HG03439 (cell line): ENCODE results near the gene DENND5B.
"Not testable (repeated sequence)": the region's sequence is repeated elsewhere in the genome, so short reads cannot be mapped to it uniquely, and the experiment has no call there.

ENCODE experiments used
- ATAC-seq: cut with Tn5 transposase; IDR thresholded peaks from one replicate; pipeline ENCODE4 v1.9.1; 2021; ENCODE audit warnings: mild to moderate bottlenecking, moderate library complexity; ENCODE audit not compliant: unreplicated experiment

The DENND5B gene

DNA sequence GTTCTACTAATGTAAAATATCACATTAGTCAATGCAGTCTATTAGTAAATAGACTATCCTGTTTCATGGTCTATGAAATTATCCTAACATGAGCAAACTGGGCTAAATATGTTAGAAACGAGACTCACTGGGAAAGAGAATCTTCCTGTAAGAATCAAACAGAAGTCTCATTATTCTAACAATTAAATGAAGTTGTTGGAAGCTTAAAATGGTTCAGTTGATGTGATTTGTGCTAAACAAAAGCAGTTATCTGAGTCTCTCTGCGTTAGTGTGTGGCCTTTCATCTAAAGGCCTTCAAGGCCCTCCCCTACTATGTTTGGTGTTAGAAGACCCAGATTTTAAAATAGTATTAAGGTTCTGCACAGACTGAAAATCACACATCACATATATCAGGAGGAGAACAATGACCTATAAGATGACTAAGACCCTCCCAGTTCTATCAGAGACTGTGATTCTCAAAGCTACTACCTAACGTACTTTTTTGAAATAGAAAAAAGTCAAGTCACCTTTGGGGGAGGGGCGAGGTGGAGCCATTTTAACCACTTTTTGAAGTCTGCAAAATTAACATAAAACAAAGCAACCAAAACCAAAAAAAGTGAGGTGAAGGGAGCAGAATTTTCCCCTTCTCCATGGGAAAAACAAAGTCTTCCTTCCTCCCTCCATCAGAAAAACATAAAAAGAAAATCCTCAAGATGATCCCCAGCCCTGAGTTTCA lies 82.3 kb downstream of the DENND5B start:
- ATAC-seq, result no peak

DNA sequence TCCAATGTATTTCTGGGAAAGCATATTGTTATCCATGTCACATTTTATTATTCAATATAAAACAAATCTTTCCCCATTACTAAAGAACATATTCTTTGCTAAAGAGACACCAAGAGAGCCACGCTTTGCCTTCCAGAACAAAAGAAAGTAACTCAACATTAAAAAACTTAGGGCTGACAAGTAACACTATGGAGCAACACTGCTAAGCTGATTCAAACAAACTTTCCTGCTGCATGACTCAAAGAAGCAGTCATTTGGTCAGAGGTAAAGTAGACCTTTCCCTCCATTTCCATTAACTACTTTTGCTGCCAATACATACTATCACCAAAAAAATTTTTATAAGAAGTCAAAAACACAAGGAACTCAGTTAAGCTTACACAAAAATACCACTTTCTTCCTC lies 83.0 kb downstream of the DENND5B start:
- no peak for ATAC-seq

DNA sequence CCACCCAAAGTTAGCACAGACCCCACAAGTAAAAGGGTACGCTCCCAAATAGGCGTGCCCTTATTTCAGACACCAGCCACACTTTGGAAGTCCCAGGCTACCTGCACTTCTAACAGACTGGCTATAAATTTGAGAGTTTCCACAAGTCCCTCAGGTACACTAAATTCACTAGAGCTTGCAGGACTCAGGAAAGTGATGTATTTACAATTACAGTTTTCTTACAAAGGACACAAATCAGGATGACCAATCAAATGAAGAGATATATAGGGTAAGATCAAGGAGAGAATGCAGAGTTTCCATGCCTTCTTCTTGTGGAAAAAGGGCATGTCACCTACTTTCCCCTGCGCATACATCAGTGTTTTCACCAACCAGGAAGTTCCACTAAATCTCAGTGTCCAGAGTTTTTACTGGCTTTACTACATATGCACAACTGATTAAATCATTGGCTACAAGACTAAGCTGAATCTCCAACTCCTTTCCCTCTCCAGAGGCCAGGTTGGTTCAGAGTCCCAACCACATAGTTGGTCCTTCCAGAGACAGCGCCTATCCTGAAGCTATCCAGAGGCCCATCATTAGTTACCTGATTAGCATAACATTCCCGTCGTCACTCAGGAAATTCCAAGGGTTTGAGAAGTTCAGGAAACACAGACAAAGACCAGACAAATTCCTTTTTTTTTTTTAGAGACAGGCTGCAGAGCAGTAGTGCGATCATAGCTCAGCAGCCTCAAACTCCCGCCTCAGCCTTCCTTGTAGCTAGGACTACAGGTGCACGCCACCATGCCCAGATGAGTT lies 84.2 kb downstream of the DENND5B start:
- ATAC-seq, result no peak

DNA sequence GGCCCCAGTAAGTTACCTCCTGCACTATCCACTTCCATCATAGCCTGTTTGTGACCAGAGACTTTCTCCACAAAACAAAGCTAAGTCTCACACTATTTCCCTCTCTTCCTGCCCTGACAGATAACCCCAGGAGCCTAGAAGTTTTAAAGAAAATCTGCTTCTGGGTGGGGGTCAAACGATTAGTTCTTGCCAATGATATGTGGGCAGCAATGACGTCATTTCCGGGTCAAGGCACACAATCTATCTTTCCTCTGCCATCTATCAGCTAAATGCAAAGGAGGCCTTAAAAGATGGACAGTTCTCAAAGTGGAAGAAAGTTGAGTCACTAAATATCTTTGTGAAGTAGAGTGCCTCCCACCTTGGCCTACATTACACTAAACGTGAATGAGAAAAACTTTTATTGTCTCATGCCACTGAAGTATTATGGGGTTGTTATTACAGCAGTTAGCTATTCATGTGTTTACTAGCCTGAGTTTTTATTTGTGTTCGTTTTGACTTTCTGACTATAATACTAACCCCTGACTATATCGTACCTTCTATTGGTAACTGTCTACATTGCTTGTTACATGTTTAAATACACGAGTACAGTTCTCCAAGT lies 86.2 kb downstream of the DENND5B start:
- no peak for ATAC-seq

DNA sequence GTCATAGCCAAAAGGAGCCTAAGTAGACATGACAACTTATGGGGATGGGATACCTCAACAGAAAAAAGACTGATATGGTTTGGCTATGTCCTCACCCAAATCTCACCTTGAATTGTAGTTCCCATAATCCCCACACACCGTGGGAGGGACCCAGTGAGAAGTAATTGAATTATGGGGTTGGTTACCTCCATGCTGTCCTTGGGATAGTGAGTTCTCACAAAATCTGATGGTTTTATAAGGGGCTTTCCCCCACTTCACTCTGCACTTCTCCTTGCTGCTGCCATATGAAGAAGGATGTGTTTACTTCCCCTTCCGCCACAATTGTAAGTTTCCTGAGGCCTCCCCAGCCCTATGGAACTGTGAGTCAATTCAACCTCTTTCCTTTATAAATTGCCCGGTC lies 89.9 kb downstream of the DENND5B start:
- ATAC-seq, result not testable (repeated sequence)

DNA sequence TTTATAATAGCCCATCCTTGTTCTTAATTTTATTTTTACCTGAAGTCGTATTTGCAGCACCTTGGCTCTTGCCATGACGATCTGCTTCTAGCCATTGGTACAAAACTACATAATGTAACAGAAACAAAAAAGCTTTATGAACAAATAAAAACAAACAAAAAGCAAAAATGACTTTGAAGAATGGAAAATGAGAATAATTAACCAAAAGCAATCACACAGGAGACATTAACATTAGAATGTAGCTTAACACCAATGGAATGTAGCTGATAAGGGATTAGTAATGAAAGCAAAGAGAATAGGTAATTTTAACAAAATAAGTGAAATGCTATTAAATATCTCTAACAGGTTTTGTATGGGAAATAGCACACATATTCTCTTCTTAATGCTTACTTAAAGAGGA lies 91.4 kb downstream of the DENND5B start:
- no peak for ATAC-seq

DNA sequence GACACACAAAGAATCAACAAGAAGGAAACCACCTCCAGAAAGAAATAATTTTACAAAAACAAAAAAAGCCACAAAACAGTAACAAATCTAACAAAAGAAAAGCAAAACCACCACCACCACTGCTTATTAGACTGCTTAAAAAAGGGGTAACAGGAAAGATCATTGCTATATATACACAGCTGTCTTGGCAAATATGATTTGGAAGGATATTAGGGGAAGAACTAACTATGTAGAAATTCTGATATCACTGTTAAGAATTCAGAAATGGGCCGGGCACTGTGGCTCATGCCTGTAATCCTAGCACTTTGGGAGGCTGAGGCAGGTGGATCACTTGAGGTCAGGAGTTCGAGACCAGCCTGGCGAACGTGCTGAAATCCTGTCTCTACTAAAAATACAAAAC lies 92.5 kb downstream of the DENND5B start:
- ATAC-seq, result no peak

DNA sequence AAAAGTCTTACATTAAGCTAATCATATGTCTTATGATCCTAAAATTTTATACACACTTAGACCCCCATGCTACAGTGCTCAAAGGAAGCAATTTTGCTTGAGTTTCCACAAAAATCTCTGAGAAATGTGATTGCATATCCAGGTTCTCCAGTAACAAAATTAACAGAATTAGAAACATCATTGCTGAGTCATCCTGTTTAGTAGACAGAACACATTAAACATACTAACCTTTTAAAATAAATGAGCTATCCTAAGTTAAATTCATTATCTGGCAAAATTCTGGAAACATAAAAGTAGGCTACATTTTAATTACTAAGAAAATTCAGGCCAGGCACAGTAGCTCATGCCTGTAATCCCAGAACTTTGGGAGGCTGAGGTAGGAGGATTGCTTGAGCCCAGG lies 94.7 kb downstream of the DENND5B start:
- no peak for ATAC-seq

DNA sequence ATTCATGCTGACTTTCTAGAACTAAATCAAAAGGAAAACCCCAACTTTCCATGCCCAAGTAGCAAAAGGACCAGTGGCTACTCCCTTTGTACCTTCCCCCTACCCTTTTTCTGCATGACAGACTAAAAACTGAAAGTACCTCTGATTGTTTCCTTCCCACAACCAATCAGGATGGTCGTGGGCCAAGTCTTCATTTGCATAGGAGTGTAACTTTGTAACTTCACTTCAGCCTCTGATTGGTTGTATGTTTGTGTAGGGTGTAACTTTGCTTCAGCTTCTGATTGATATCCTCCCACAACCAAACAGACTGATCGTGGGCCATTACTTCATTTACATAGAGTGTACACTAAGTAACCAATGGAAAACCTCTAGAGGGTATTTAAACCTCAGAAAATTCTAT lies 96.5 kb downstream of the DENND5B start:
- no peak for ATAC-seq

DNA sequence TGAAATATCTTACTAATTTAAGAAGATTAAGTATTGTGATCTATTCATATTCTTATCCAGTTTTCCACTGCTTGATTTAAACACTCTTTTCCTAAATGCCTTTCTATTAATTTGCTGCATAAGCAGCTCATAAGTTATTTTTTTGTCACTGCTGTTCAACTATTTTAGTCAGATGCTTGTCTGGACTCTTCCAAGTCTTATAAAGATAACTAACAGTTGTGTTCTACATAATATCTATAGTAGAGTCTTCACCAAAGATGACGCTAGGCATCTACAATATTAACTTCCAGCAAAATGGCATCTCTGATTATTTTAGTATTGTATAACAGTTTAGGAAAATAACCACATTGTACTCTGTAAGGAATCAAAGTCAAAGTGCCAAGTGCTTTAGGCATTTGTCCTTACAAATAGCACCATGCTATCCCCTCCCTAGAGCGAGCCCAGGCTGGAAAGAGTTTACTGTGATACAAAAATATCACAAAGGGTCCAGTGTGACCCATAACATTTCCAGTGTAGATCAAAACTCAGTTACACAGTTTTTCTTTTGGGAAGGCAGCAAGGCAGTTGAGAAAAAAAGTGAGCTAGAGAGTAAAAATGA lies 98.2 kb downstream of the DENND5B start:
- ATAC-seq, result no peak

DNA sequence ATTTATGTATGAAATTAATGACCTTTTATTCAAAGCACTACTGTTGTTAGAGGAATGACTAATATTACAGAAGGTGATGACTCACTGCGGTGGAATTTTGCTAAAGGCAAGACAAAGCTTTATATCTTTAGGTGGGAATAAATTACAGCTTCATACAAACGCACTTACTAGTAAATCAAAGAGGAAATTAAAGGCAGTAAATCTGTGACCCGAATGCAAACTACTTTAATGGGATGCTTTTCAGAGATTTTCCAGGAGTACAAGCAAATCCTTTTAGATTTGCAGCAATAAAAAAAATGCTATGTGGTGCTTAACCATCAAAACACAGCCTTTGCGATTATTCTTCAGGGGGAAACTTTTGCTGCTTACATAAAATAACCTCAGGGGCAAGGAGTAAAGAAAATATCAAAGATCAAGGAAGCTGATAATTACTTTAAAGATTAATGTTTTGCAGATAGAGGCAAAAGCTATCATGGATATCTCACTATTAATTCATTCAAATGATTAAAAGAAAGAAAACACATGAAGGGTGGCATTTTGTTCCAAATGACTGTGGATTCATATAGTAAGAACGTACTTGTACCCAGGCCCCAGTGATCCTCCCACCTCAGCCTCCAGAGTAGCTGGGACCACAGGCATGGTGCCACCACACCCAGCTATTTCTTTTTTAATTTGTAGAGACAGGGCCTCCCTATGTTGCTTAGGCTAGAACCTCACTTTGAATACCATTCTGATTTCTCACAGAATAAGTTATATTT lies 98.9 kb downstream of the DENND5B start:
- no peak for ATAC-seq

DNA sequence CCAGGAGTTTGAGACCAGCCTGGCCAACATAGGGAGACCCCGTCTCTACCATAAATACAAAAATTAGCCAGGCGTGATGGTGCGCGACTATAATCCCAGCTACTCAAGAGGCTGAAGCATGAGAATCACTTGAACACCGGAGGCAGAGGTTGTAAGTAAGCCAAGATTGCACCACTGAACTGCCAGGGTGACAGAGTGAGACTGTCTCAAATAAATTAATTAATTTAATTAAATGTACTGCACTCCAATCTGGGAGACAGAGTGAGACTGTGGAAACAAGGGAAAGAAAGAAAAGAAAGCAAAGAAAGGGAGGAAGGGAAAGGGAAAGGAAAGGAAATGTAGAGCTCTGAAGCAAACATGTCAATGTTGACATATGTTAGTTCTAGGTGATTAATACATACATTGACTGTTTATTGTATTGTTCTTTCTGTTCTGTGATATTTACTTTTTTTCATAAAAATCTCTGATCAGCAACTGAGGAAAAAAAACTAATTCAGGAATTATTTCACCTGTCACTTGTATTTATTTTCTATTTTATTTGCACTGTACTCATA lies 99.6 kb downstream of the DENND5B start:
- no peak for ATAC-seq

DNA sequence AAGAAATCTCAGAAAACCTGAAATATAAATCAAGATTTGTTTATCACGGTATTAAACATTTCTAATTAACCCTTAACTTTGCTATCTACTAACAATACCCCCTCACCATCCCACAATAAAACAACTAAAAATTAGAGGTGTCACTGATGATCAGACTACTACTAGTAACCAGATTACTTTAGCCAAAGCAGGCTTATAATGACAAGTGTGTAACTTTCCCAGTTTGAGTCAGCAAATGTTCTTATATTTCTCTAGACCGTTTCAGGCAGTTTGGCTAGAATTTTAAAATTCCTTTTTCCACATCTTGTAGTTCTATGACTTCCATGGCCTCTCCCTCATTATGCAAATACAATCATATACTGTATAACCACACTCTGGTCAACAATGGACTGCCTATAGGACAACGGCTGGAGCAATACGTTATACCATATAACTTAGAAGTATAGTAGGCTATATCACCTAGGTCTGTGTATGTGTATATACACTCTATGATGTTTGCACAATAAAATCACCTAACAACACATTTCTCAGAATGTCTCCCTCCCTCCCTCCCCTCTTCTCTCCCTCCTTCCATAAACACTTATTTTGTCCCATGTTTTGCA lies 102.1 kb downstream of the DENND5B start:
- ATAC-seq, result no peak

DNA sequence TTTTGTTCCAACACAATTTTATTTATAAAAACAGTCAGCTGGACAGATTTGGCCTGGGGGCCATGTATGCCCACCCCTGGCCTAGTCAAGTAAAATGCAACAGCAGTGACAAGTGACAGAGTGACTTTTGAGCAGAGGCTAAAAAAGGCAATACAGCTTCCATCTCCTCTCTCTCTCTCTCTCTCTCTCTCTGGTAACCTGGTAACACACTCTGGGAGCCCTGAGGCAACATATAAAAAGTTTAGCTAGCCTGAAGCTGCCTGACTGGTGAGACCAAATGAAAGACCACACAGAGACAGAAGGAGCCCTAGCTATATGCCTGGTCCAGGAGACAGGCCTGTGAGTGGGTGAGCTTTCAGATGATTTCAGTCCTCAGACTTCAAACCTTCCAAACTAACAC lies 105.4 kb downstream of the DENND5B start:
- no peak for ATAC-seq

DNA sequence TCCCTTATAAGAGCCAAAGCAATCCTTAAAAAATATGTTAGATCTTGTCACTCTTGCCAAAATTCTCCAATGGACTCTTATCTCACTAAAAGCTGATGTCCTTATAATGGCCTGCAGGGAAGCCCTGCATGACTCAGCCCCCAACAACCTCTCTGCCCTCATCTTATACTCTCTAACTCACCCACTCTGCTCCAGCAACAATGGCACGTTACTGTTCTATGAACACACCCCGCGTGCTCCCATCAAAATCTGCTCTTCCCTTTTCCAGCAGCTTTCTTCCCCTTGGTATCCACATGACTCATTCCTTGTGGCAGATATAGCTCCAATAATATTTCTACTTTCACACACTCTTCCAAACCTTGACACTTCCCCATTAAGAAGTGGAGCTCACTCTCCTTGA lies 108.1 kb downstream of the DENND5B start:
- no peak for ATAC-seq

DNA sequence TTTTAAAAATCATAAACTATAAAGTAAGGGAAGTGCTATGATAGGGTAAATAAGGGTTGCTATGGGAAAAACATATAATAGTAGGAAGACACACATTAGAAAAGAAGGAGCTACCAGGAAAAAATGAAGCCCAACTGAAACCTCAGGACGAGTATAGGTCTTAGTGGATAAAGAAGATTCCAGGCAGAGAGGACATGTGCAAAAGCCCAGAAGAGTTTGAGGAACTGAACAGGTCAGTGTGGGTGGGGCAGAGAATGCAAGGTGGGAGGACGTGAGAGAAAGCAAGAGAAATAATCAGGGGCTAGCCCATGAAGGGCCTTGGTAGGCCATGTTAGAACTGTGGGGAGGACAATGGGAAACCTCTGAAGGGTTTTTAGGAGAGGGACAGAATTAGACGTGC lies 109.5 kb downstream of the DENND5B start:
- ATAC-seq, result no peak

DNA sequence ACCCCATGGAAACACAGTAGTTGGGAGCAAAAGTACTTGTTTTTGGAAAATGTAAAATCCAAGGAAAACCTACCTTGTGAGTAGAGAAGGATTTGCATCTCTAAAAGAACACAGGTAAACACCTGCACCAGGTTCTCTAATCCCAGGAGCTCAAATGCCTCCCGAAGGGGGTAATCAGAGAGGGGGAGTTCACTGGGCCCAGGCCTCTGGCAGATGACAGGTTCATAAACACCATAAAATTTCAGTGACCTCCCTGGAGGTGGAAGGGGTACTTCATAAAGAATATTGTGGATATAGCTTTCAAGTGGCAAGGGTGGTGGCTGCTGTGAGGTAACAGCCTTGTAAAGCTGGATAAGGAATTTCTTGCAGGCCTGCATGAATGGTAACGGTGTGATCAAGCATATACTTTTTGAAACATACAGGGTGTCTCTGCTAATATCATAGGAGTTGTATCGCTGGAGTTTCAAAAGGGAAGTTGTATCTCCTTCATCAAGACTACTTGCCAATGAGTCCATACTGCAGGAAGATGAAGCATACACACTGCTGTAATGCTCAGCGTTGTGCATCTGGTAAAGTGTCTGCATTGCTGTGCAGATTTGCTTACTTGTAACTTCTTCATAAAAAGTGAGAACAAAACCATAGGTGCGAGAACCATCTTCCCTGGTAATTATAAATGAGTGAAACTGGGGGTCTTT lies 111.3 kb downstream of the DENND5B start:
- ATAC-seq, result no peak

DNA sequence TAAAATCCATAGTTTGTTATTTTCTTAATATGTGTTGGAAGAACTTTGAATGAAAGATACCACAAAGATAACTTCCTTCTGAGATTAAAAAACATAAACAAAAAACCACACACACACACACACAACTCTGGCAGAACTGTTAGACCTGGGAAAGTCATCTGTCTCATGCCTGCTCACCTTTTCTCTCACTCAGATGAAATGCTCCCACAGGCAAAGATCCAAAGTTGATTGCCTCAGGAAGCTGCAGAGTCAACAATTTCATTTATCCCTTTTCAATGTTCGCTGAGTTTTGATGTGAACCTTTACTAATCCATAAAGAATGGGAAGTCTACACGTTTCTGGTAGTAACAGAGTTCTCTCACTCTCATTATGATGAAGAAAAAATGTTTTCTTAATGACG lies 112.0 kb downstream of the DENND5B start:
- no peak for ATAC-seq

DNA sequence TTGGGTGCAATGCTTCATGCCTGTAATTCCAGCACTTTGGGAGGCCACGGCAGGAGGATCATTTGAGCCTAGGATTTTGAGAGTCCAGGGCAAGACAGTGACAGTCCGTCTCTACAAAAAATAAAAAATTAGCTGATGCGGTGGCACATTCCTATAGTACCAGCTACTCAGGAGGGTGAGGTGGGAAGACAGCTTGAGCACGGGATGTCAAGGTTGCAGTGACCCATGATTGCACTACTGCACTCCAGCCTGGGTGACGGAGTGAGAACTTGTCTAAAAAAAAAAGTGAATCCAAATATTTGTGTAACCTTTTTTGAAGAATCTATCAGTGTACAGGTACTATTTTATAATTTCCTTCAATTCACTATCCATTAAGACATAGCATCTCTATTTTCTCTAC lies 112.5 kb downstream of the DENND5B start:
- ATAC-seq, result no peak

DNA sequence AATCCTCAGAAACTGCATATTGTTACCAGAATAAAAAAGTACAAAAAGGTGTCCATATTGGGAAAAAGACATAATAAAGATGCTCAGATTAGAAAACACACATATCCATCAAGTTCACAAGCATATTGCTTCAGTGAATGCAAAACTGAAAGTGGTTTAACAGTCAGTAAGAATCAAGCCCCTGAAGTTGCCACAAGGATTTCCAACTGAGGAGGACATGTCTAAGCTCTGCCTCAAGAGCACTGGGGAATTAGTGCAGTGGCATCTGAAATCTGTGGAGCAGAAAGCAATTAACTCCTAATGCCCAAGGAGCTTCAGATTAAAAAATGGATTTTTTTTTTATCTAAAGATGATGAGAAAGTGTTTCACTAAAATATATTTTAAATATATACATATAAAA lies 113.2 kb downstream of the DENND5B start:
- no peak for ATAC-seq
